Heart right ventricle (tissue), 16 donors: Measurements from ENCODE around the gene CDH2. TPM values are rescaled to one million over a fixed set of nuclear protein-coding genes. Genes with fewer than 3 reads are reported as not detected.
A peak's percentile ranks its signal among the peaks of the same experiment; 100 is the strongest.

Experiments used
- ATAC-seq, 8 donors: fragments of 200-7000 bp; cut with Tn5 transposase; one replicate each; pipeline ENCODE4 v1.9.1; 2020; ENCODE audit warnings: mild to moderate bottlenecking in 8 of 8, moderate library complexity in 8 of 8, moderate number of reproducible peaks in 1 of 8
- DNase-seq, 2 donors: peaks; one replicate each; pipeline ENCODE4 v3.0.0-alpha.2; 2020
- H3K27ac ChIP-seq, 10 donors: fragments of 200-600 bp; sonication (generic) in 2 of 10; one replicate each; pipeline versions ENCODE4 v1.5.0 to v1.8.0; 2020 to 2022; ENCODE audit warnings: mild to moderate bottlenecking in 3 of 10
- H3K27me3 ChIP-seq, 7 donors: fragments of 200-600 bp; one replicate each; pipeline ENCODE4 v1.8.0; 2021 to 2022; ENCODE audit warnings: mild to moderate bottlenecking in 2 of 7
- H3K36me3 ChIP-seq, 9 donors: fragments of 200-600 bp; sonication (generic) in 1 of 9; one replicate each; pipeline versions ENCODE4 v1.5.0 to v1.8.0; 2020 to 2022; ENCODE audit warnings: mild to moderate bottlenecking in 2 of 9
- H3K4me1 ChIP-seq, 9 donors: fragments of 200-600 bp; sonication (generic) in 1 of 9; one replicate each; pipeline versions ENCODE4 v1.5.0 to v1.8.0; 2020 to 2022; ENCODE audit warnings: mild to moderate bottlenecking in 4 of 9
- H3K4me3 ChIP-seq, 10 donors: fragments of 200-600 bp; sonication (generic) in 2 of 10; one replicate each; pipeline versions ENCODE4 v1.5.0 to v1.8.0; 2020 to 2022; ENCODE audit warnings: mild to moderate bottlenecking in 7 of 10, moderate library complexity in 2 of 10
- H3K9me3 ChIP-seq, 11 donors: fragments of 200-600 bp in 10 of 11; sonication (generic) in 2 of 11; one replicate each; pipeline versions ENCODE4 v1.5.0 to v1.8.0; 2013 to 2022; ENCODE audit warnings: mild to moderate bottlenecking in 2 of 11, control low read depth in 1 of 11, moderate library complexity in 1 of 11
- CTCF ChIP-seq, 9 donors: fragments of 200-600 bp; sonication (generic) in 2 of 9; IDR thresholded peaks; one replicate each; pipeline versions ENCODE4 v1.5.0 to v1.8.0; 2021 to 2022; ENCODE audit warnings: antibody characterized with exemption in 9 of 9, mild to moderate bottlenecking in 5 of 9, moderate library complexity in 1 of 9
- WGBS, 2 donors: extraction: QIAGEN DNeasy Blood & Tissue Kit; methylation state at CpG; one replicate each; pipeline ENCODE4 v1.1.7; 2013; ENCODE audit warnings: inconsistent platforms in 1 of 2; 5-methylcytosine and 5-hydroxymethylcytosine counted together
- intact Hi-C, 10 donors: fragments of 100-400 bp; cut with DNase I; formaldehyde crosslinking; loops; one replicate each; pipeline versions ENCODE4 v1.11.1 to v1.14.2; 2022
- polyA plus RNA-seq, 2 donors: library from polyadenylated mRNA; stranded (reverse); fragments of 200-250 nt; gene quantifications; one replicate each; pipeline ENCODE4 v1.2.3, GENCODE V29; 2013
- total RNA-seq, 10 donors: library from RNA; stranded (reverse); fragmentation: NEBNext Ultra II Directional in 3 of 10; extraction: Animal tissue kit (Norgen Biotek cat#: 25700) in 3 of 10; gene quantifications; one replicate each; pipeline versions ENCODE4 v1.2.1 to v1.2.4, GENCODE V29; 2021 to 2023
- donor health status: Arrhythmogenic right ventricular cardiomyopathy.
- donor health status: ischemic (EF 13 %, LVEDD 7.1; RV severe dilation, severe dysfunction).
- donor health status: healthy with polysubstance abuse.
- donor health status: DM: no; HTN: yes; CAD: no.
- donor health status: DM: no; HTN: no; CAD: no.
- donor health status: ischemic (EF 25% LVEDD 6.9; RV normal size, moderate dysfunction).
- donor health status: ischemic (EF 25% LVEDD 5.7; RV mildly dilated, moderate dysfunction).
- donor health status: healthy.
- donor health status: DM: yes; HTN: yes; CAD: no.
- donor health status: Ischemic cardiomyopathy.
- donor health status: ischemic (EF 35%, LVEDD 5.7; RV mildly dilated, moderate dysfunction).
- donor health status: nonischemic (EF 11% LVEDD 7.7; RV severe dilation, severe dysfunction).
- donor health status: DM: yes; HTN: yes; CAD: no.
- donor health status: PGD.
- donor health status: ischemic (EF 29% LVEDD 5.4; RV normal size, mild dysfunction).
- donor health status: nonischemic (EF 23%, LVEDD 6.1; RV moderate dilation, normal function).

Gene CDH2
- total and polyA plus RNA-seq, 12 donors: 50.3 to 575 (median 448) TPM

DNA sequence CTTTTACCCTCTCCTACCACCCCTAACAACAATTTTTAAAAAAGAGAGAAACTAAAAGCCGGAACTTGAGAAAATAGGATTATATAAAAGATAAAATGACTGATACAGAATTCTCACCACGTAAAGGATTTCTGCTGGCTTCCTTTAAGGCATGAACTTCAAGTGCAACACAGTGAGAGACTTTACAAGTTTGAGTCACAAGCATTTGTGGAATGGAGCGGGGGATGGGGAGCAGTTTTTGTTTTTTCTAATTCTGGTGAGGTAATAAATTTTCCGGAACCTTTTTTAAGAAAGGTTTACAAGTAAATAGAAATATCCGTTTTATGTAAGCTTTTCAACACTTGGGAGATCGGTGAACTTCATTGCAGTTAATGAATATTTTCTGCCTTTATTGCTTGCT is 1.8 kb upstream of the CDH2 start:
- DNase-seq (no peak), ATAC-seq (no peak)
- Histone ChIP-seq H3K4me3 (peak overlapping the region; percentile 30 to 80 (median 67)), H3K27me3 (peaks cover 0 to 69% (median 17%) of the 10 kb centered on the region in 7 donors), H3K27ac (peak overlapping the region in 8 of 10 donors; percentile 7 to 93 (median 78)), H3K9me3 (no peaks in the 10 kb centered on the region), H3K4me1 (peaks cover 0 to 20% (median 8%) of the 10 kb centered on the region in 9 donors), H3K36me3 (no peaks in the 10 kb centered on the region)
- intact Hi-C loops: loop anchor here in 7 of 10 donors (5.0 to 10.0 kb wide), 6 partner anchors 64 to 214 kb away; no protein-coding TSS in a partner anchor
- TF ChIP-seq CTCF (IDR thresholded peaks at IDR 0.05): no peak
- WGBS, 2 donors: 25 to 27% methylated on average over 6 of the region's 6 CpGs

DNA sequence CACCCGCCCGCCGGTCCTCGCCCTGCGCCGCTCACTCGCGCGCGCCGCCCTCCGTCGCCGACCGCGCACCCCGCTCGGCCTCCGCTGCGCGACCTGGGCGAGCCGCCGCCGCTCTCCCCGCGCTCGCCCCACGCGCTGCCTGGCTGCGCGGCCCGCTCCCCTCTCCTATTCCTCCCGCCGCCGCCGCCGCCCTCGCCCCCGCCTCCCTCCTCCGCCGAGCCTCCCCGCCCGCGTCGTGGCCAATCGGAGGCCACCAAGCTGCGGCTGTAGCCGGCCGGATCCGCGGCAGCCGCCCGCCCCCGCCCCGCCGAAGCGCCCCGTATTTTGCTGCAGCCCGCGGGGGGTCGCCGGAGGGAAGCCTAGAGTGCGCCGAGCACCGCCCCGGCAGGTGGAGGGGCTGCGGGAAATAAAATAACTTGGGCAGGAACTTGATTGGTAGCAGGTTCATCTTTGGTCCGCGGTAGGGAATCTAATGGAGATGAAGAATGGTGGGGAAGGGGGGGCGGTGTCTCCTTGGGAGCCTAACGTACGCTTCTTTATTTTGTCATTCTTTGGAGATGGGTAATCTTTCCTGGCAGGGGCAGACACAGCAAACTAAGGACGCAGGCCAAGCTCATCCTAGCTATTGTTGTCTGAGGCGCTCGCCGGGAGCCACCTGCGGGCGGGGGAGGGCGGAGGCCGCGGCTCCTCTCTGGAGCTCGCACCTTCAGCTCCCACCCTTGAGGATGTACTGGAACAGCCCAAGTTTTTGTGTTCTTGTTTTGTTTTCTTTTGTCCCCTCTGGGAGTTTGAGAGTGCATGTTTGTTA is 1.1 kb upstream of the CDH2 start:
- peak overlapping the region; percentile 30 to 80 (median 67) for H3K4me3 ChIP-seq
- no peaks in the 10 kb centered on the region for H3K9me3 ChIP-seq
- H3K36me3 ChIP-seq: no peaks in the 10 kb centered on the region
- peak overlapping the region; percentile 7 to 98 (median 86) for H3K27ac ChIP-seq
- peaks cover 0 to 76% (median 17%) of the 10 kb centered on the region in 7 donors for H3K27me3 ChIP-seq
- 0 to 1% methylated on average over 58 to 82 of the region's 83 CpGs for WGBS, 2 donors
- DNase-seq (peak; percentile 69 to 71), ATAC-seq (peak; percentile 40 to 58 (median 46))
- peak in 2 of 9 donors; percentile 28 to 33 for TF ChIP-seq CTCF (IDR thresholded peaks at IDR 0.05)
- intact Hi-C loops: loop anchor here in 7 of 10 donors (5.0 to 10.0 kb wide), 6 partner anchors 63 to 213 kb away; no protein-coding TSS in a partner anchor
- peaks cover 0 to 15% (median 8%) of the 10 kb centered on the region in 9 donors for H3K4me1 ChIP-seq

GRCh38 chr18:28176698-28176947 is 307 bp downstream of the CDH2 start:
- peaks cover 0 to 79% (median 17%) of the 10 kb centered on the region in 7 donors for H3K27me3 ChIP-seq
- peak overlapping the region; percentile 65 to 98 (median 88) for H3K27ac ChIP-seq
- H3K4me1 ChIP-seq: peaks cover 0 to 15% (median 8%) of the 10 kb centered on the region in 9 donors
- intact Hi-C loops: loop anchor here in 7 of 10 donors (5.0 to 10.0 kb wide), 6 partner anchors 62 to 212 kb away; no protein-coding TSS in a partner anchor
- no peaks in the 10 kb centered on the region for H3K36me3 ChIP-seq
- H3K4me3 ChIP-seq: peak overlapping the region; percentile 30 to 80 (median 67)
- no peaks in the 10 kb centered on the region for H3K9me3 ChIP-seq
- TF ChIP-seq CTCF (IDR thresholded peaks at IDR 0.05): no peak
- 0 to 1% methylated on average over 32 to 38 of the region's 38 CpGs for WGBS, 2 donors
- DNase-seq (no peak), ATAC-seq (peak in 1 of 8 donors; percentile 5)

GRCh38 chr18:28175930-28176697 is 816 bp downstream of the CDH2 start:
- 0 to 1% methylated on average over 44 of the region's 44 CpGs for WGBS, 2 donors
- DNase-seq (peak in 1 of 2 donors; percentile 18), ATAC-seq (peak in 6 of 8 donors; percentile 0 to 37 (median 6))
- intact Hi-C loops: loop anchor here in 7 of 10 donors (5.0 to 10.0 kb wide), 6 partner anchors 61 to 211 kb away; no protein-coding TSS in a partner anchor
- peak overlapping the region; percentile 30 to 80 (median 67) for H3K4me3 ChIP-seq
- TF ChIP-seq CTCF (IDR thresholded peaks at IDR 0.05): no peak
- H3K9me3 ChIP-seq: no peaks in the 10 kb centered on the region
- peak overlapping the region; percentile 65 to 98 (median 88) for H3K27ac ChIP-seq
- H3K4me1 ChIP-seq: peaks cover 0 to 15% (median 8%) of the 10 kb centered on the region in 9 donors
- no peaks in the 10 kb centered on the region for H3K36me3 ChIP-seq
- peaks cover 0 to 79% (median 17%) of the 10 kb centered on the region in 7 donors for H3K27me3 ChIP-seq
